BLaER1 (cell line): Measurements from ENCODE around the gene NUP107.
"Not testable (repeated sequence)": the region's sequence is repeated elsewhere in the genome, so short reads cannot be mapped to it uniquely, and the experiment has no call there.

Source experiments
- H3K27ac ChIP-seq: shearing (Covaris generic); formaldehyde crosslinking; 2 replicates; pipeline ENCODE4 v1.8.1; 2022
- H3K27me3 ChIP-seq: shearing (Covaris generic); formaldehyde crosslinking; 2 replicates; pipeline ENCODE4 v1.8.1; 2022
- H3K36me3 ChIP-seq: shearing (Covaris generic); formaldehyde crosslinking; 2 replicates; pipeline ENCODE4 v1.8.1; 2022
- H3K4me1 ChIP-seq: shearing (Covaris generic); formaldehyde crosslinking; 2 replicates; pipeline ENCODE4 v1.8.1; 2022
- H3K4me2 ChIP-seq: shearing (Covaris generic); formaldehyde crosslinking; 2 replicates; pipeline ENCODE4 v1.8.1; 2022
- H3K4me3 ChIP-seq: shearing (Covaris generic); formaldehyde crosslinking; 2 replicates; pipeline ENCODE4 v1.8.1; 2022
- H3K9ac ChIP-seq: shearing (Covaris generic); formaldehyde crosslinking; 2 replicates; pipeline ENCODE4 v1.8.1; 2022
- H3K9me3 ChIP-seq: shearing (Covaris generic); formaldehyde crosslinking; 2 replicates; pipeline ENCODE4 v1.8.1; 2022
- H4K20me1 ChIP-seq: shearing (Covaris generic); formaldehyde crosslinking; 2 replicates; pipeline ENCODE4 v1.8.1; 2022
- Cebpa-rat ChIP-seq: shearing (Covaris generic); IDR thresholded peaks from 2 replicates; pipeline ENCODE4 v1.8.1; 2022

The NUP107 gene

DNA sequence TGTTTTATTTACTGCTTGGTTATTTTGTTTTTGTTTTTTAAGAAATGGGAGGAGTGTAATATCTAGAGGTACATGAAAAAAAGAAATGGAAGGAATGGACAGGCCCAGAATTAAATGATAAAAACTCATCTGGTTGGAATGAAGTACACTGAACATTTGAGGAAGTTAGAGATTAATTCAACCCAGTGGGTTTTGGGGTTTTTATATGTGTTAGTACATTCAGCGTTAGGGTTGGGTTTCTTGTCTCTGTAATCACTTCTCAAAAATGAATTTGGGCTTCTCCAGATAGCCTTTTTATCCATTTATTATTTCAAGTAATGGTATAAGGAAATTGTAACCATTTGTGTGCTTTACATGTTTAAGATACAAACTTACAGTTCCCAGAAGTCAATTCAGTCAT is 19.5 kb upstream of the NUP107 start:
- Histone ChIP-seq H3K27me3 (no peaks in the 10 kb centered on the region), H4K20me1 (no peaks in the 10 kb centered on the region), H3K9me3 (no peaks in the 10 kb centered on the region), H3K9ac (no peak overlapping the region), H3K4me2 (no peak overlapping the region), H3K4me1 (peaks cover 55% of the 10 kb centered on the region), H3K4me3 (no peak overlapping the region), H3K27ac (no peak overlapping the region), H3K36me3 (peaks cover 7% of the 10 kb centered on the region; the same call in 1 of the 2 replicates)
- TF ChIP-seq Cebpa-rat: no peak

DNA sequence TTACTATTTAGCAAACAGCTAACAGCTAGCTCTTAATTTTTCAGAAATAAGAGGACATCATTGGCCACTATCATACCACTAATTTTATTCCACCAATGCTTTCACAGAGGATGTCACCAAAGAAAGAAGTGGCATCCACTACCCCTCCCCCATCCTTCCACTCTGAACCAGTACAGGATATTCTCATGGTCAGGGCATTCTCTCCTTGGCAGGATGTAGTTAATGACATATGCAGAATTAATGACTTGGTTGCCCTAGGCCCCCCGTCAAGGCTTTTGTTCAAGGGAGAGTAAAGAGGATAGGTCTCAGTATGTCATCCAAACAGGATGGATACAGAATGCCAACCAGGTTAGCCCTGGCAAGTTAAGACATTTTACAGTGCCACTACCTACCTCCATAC is 18.9 kb upstream of the NUP107 start:
- Histone ChIP-seq H3K4me3 (no peak overlapping the region), H3K27me3 (no peaks in the 10 kb centered on the region), H3K9ac (no peak overlapping the region), H4K20me1 (no peaks in the 10 kb centered on the region), H3K36me3 (peaks cover 3% of the 10 kb centered on the region; the same call in 1 of the 2 replicates), H3K27ac (no peak overlapping the region), H3K4me1 (peaks cover 49% of the 10 kb centered on the region), H3K4me2 (no peak overlapping the region), H3K9me3 (no peaks in the 10 kb centered on the region)
- no peak for TF ChIP-seq Cebpa-rat

DNA sequence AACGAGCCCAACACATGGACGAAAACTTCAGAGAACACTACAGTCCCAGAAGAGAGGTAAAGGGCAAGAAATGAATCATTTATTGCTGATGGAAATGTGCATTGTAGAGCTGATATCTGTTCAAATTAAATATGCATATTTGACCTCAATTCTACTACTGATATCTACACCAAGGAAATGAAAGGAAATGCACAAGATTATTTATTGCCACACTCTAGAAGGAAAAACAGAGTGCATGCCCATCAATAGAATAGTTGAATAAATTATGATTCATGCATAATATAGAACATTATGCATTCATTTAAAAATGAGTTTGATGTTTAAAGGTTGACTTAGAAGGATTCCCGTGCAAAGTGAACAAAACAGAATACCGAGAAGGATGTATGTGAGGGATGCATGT is 15.6 kb upstream of the NUP107 start:
- Histone ChIP-seq H3K27ac (no peak overlapping the region), H3K4me3 (no peak overlapping the region), H3K9ac (no peak overlapping the region), H3K9me3 (no peaks in the 10 kb centered on the region), H3K36me3 (no peaks in the 10 kb centered on the region), H4K20me1 (no peaks in the 10 kb centered on the region), H3K4me1 (peaks cover 35% of the 10 kb centered on the region), H3K4me2 (no peak overlapping the region), H3K27me3 (no peaks in the 10 kb centered on the region)
- TF ChIP-seq Cebpa-rat: no peak

DNA sequence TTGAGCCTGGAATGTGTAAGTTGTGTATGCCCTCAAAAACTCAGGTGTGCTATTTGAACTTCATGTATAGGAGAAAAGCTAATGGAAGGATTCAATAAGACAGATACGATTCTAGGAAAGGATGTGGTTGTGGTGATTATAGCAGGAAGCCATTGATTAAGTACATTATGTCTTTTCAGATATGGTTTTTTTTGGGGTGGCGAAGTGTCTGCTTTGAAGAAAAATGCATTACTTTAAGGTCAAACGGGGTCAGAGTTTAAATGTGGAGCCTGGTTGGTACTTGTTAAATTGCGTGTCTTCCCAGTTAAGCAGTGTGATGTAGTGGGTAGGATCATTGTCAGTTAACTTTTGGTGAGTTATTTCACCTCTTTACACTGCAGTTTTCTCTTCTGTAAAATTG is 13.0 kb upstream of the NUP107 start:
- no peak overlapping the region for H3K27ac ChIP-seq

DNA sequence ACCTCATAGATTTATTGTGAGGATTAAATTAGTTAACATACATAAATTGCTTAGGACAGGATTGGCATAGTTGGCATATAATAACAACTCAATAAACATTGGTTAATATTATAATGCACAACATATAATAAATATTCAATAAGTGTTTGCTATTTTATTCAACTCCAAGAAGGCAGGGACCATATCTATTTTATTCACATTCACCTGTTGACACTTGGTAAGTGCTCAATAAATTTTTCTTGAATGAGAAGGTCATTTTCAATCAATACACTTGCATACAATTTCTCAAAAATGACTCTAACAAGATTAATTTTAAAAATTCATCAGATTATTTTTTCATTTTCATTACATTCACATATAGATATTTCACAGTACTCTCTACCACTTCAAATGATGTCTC is 12.4 kb upstream of the NUP107 start:
- no peak overlapping the region for H3K4me3 ChIP-seq
- no peak for TF ChIP-seq Cebpa-rat
- no peak overlapping the region for H3K9ac ChIP-seq
- H3K27me3 ChIP-seq: no peaks in the 10 kb centered on the region
- no peak overlapping the region for H3K27ac ChIP-seq
- H3K36me3 ChIP-seq: no peaks in the 10 kb centered on the region
- no peak overlapping the region for H3K4me2 ChIP-seq
- peaks cover 22% of the 10 kb centered on the region for H3K4me1 ChIP-seq
- no peaks in the 10 kb centered on the region for H3K9me3 ChIP-seq
- no peaks in the 10 kb centered on the region for H4K20me1 ChIP-seq

More for the DNA sequence above, 13.0 kb upstream of the NUP107 start:
- TF ChIP-seq Cebpa-rat: no peak
- H3K4me2 ChIP-seq: no peak overlapping the region
- no peak overlapping the region for H3K4me3 ChIP-seq
- no peaks in the 10 kb centered on the region for H3K36me3 ChIP-seq
- no peaks in the 10 kb centered on the region for H4K20me1 ChIP-seq
- no peak overlapping the region for H3K9ac ChIP-seq
- H3K4me1 ChIP-seq: peaks cover 22% of the 10 kb centered on the region
- H3K27me3 ChIP-seq: no peaks in the 10 kb centered on the region
- no peaks in the 10 kb centered on the region for H3K9me3 ChIP-seq

DNA sequence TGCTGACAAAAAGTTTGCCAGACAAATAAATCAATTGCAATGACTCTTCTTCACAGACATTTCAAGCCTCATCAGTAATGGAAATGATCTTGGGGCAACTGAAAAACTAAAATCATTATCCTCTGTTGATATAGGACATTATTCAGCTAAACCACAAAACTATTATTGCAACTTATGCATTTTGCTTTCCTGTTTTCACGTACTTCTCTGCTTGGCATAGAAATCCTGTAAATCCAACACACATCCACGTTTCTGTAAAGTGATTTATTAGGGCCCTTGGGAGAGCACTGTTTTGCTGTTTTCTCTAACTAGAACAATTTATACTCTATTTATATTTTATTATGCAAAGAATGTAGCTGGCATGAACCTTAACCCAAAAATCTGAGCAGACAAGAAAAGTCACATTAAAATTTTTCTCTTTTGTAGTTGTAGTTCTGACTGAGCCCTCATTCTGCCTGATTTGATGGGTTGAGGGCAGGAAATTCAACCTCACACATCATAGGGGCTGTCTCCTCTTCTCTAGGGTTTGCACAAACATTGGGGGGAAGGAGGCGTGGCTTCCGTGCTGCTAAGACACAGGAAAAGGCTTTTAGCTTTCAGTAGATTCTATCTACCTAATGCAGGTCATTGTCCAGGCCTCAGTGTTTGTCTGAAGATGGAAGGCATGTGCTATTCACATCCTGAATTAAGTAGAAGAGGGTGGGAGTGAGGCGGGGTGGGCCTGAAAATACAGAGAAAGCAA is 11.5 kb upstream of the NUP107 start:
- Histone ChIP-seq H3K4me3 (no peak overlapping the region), H3K9ac (0 out of 2 replicates have a peak overlapping the region, but pooled peaks have one; percentile 23), H3K27me3 (no peaks in the 10 kb centered on the region), H3K4me2 (peak overlapping the region; percentile 56), H3K4me1 (peaks cover 22% of the 10 kb centered on the region), H3K9me3 (no peaks in the 10 kb centered on the region), H3K27ac (peak overlapping the region; percentile 16; the same call in 1 of the 2 replicates), H4K20me1 (no peaks in the 10 kb centered on the region), H3K36me3 (no peaks in the 10 kb centered on the region)
- no peak for TF ChIP-seq Cebpa-rat

DNA sequence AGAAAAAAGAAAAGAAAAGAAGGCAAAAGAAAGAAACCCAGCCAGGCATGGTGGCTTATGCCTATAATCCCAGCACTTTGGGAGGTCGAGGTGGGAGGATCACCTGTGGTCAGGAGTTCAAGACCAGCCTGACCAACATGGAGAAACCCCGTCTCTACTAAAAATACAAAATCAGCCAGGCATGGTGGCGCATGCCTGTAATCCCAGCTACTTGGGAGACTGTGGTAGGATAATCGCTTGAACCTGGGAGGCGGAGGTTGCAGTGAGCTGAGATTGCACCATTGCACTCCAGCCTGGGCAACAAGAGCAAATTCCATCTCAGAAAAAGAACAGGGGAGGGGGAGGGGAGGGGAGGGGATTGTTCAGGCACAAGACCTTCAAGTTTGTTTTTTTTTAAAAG is 9.9 kb upstream of the NUP107 start:
- not testable (repeated sequence) for H3K27ac ChIP-seq, H3K4me2 ChIP-seq, H3K27me3 ChIP-seq, H3K36me3 ChIP-seq, H3K4me3 ChIP-seq, H3K9me3 ChIP-seq, H4K20me1 ChIP-seq, H3K9ac ChIP-seq
- peaks cover 22% of the 10 kb centered on the region for H3K4me1 ChIP-seq

DNA sequence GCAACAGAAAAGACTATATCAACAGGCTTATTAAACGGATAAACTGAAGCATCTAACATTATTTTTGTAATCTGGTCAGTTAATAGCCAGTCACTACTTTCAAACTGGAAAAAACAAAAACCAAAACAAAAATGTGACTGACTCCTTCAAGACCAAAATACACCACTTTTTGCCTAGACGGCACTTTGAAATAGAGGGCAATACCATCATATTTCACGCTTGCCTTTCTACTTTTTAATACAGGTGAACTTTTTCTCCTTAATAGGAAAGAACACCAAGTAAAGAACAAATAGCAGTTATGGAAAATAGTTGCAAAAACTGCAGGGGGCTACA is 550 bp upstream of the NUP107 start:
- H3K27me3 ChIP-seq: no peaks in the 10 kb centered on the region
- H4K20me1 ChIP-seq: no peaks in the 10 kb centered on the region
- peaks cover 23% of the 10 kb centered on the region for H3K4me1 ChIP-seq
- peak overlapping the region; percentile 66 for H3K4me2 ChIP-seq
- H3K9me3 ChIP-seq: no peaks in the 10 kb centered on the region
- H3K9ac ChIP-seq: peak overlapping the region; percentile 90
- peak overlapping the region; percentile 94 for H3K4me3 ChIP-seq
- peaks cover 29% of the 10 kb centered on the region for H3K36me3 ChIP-seq
- H3K27ac ChIP-seq: peak overlapping the region; percentile 79
- no peak for TF ChIP-seq Cebpa-rat

DNA sequence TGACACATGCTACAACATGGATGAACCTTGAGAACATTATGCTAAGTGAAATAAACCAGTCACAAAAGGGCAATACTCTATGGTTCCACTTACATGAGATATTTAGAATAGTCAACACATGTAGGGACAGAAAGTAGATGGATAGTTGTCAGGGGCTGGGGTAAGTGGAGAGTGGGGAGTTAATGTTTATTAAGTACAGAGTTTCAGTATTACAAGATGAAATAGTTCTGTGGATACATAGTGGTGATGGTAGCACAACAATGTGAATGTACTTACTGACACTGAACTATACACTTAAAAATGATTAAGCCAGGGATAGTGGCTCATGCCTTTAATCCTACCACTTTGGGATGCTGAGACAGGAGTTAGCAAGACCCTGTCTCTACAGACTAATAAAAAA is 8.7 kb downstream of the NUP107 start:
- Histone ChIP-seq H3K4me2 (no peak overlapping the region), H3K36me3 (peaks cover 100% of the 10 kb centered on the region), H3K9me3 (no peaks in the 10 kb centered on the region), H3K4me1 (no peaks in the 10 kb centered on the region), H3K9ac (no peak overlapping the region), H3K27ac (no peak overlapping the region), H3K4me3 (no peak overlapping the region), H3K27me3 (no peaks in the 10 kb centered on the region), H4K20me1 (no peaks in the 10 kb centered on the region)
- no peak for TF ChIP-seq Cebpa-rat

DNA sequence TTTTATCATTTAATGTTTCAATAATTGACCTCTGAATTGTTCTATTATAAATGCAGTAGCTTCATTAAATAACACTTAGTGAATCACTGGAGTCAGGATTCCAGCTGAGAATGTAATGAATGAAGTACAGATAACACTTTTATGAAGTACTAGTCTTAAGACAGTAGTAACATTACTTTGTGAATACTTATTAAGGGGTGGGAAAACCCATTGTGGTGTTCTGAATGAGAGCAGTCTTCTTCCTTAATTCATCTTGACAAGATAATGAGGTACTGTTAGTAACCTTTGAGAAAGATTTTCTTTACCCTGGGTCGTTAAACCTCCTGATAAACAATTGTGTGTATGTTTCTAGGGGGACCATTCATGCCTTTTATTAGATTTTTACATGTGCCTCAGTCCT is 12.7 kb downstream of the NUP107 start:
- H3K9ac ChIP-seq: no peak overlapping the region
- H3K4me1 ChIP-seq: no peaks in the 10 kb centered on the region
- H3K27ac ChIP-seq: no peak overlapping the region
- H3K27me3 ChIP-seq: no peaks in the 10 kb centered on the region
- H4K20me1 ChIP-seq: no peaks in the 10 kb centered on the region
- no peak overlapping the region for H3K4me2 ChIP-seq
- no peaks in the 10 kb centered on the region for H3K9me3 ChIP-seq
- TF ChIP-seq Cebpa-rat: no peak
- no peak overlapping the region for H3K4me3 ChIP-seq
- peaks cover 100% of the 10 kb centered on the region for H3K36me3 ChIP-seq

DNA sequence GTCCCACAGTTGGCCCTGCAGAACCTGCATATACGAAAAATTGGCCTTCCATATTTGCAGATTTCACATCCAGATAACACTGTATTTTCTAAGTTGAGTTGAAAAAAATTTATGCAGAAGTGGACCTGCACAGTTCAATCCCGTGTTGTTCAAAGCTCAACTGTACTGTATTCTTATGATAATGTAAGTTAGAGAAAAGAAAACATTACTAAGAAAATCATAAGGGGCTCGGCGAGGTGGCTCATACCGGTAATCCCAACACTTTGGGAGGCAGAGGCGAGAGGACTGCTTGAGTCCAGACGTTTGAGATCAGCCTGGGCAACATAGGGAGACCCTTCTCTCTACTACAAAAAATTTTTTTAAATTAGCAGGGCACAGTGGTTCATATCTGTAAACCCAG is 41.0 kb downstream of the NUP107 start:
- H4K20me1 ChIP-seq: no peaks in the 10 kb centered on the region
- no peak overlapping the region for H3K9ac ChIP-seq
- peaks cover 86% of the 10 kb centered on the region for H3K36me3 ChIP-seq
- H3K4me2 ChIP-seq: no peak overlapping the region
- no peaks in the 10 kb centered on the region for H3K4me1 ChIP-seq
- TF ChIP-seq Cebpa-rat: no peak
- H3K27ac ChIP-seq: no peak overlapping the region
- no peaks in the 10 kb centered on the region for H3K9me3 ChIP-seq
- no peaks in the 10 kb centered on the region for H3K27me3 ChIP-seq
- no peak overlapping the region for H3K4me3 ChIP-seq
